Brain pericyte (primary cell): Measurements from ENCODE around the gene GRIP1.

Source experiments
- DNase-seq: peaks from one replicate; pipeline ENCODE4 v3.0.0-alpha.2; 2012; ENCODE audit warnings: low read depth, low spot score

The GRIP1 gene, protein sequence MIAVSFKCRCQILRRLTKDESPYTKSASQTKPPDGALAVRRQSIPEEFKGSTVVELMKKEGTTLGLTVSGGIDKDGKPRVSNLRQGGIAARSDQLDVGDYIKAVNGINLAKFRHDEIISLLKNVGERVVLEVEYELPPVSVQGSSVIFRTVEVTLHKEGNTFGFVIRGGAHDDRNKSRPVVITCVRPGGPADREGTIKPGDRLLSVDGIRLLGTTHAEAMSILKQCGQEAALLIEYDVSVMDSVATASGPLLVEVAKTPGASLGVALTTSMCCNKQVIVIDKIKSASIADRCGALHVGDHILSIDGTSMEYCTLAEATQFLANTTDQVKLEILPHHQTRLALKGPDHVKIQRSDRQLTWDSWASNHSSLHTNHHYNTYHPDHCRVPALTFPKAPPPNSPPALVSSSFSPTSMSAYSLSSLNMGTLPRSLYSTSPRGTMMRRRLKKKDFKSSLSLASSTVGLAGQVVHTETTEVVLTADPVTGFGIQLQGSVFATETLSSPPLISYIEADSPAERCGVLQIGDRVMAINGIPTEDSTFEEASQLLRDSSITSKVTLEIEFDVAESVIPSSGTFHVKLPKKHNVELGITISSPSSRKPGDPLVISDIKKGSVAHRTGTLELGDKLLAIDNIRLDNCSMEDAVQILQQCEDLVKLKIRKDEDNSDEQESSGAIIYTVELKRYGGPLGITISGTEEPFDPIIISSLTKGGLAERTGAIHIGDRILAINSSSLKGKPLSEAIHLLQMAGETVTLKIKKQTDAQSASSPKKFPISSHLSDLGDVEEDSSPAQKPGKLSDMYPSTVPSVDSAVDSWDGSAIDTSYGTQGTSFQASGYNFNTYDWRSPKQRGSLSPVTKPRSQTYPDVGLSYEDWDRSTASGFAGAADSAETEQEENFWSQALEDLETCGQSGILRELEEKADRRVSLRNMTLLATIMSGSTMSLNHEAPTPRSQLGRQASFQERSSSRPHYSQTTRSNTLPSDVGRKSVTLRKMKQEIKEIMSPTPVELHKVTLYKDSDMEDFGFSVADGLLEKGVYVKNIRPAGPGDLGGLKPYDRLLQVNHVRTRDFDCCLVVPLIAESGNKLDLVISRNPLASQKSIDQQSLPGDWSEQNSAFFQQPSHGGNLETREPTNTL

DNA sequence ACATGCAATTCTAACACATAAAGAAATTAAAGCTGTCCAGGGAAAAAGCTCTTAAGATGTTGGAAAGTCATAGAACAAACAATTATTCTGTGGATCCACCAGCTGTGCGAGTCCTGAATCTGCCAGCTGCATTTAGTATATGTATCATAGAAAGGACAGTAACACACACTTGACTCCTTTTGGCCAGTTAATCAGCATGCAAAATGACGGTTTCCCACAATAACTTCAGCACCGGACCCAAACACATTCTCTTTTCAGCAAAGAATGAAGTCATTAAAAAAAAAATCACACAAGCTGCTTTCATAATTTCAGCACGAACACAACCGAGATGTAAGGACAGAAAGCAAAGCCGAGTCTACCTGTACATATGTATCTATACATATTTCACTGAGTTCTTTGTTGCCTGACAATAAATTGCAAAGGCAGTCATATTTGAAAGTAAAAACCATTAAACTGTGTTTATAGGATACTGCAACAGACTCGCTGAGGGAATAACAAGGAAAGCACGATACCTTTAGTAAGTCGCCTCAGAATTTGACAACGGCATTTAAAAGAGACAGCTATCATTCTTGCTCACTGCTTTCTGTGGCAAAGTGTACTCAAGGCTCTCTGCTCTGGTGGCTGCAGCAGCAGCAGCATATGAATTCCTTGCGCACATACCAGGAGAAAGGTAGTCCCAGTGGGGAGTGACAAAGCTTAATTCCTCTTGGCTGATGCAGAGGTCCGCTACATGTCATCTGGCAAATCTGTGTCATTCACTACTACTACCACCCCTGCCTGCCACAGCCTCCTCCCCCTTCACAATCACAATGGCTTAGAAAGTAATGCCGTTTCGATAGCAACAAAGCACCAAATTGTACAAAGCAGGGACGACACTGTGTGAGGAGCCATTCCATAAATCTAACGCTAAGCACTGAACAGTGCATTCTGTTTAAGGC is at the start of gene GRIP1:
TSS of gene GRIP1 (minus strand) at position 739 of the 938 bp plus-strand sequence. CDS start at position 567, 172 bp downstream.
- DNase-seq = no peak

DNA sequence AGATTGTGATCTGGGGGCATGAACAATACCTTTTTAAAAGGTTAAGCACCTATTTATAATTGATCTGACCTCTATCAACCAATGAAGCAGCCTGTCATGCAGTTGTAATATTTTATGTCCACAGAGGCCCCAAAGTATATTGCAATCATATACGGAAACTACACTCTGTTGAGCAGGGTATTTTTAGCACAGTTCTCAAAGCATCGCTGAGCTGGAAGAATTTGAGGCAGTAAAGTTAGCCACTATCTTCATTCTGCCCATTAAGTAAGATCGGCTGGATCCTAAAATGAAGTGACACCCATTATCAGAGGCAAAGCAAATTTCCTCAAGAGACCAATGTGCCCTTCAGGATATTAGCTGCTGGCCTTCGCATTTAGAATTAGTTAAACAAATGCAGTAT is 47.7 kb upstream of the GRIP1 start:
- DNase-seq = no peak

- no peak for DNase-seq
Measured at GRCh38 chr12:66725031-66725430, 46.2 kb upstream of the GRIP1 start.

- DNase-seq = no peak
Measured at GRCh38 chr12:66724616-66725015, 45.7 kb upstream of the GRIP1 start.

GRCh38 chr12:66724026-66724425 is 45.1 kb upstream of the GRIP1 start:
- DNase-seq = no peak

- DNase-seq = no peak
Measured at GRCh38 chr12:66719862-66720261, 41.0 kb upstream of the GRIP1 start.

GRCh38 chr12:66717036-66717673 is 38.3 kb upstream of the GRIP1 start:
- no peak for DNase-seq

GRCh38 chr12:66716522-66716921 is 37.6 kb upstream of the GRIP1 start:
- no peak for DNase-seq

- DNase-seq = no peak
Measured at GRCh38 chr12:66714709-66715108, 35.8 kb upstream of the GRIP1 start.

- no peak for DNase-seq
Measured at GRCh38 chr12:66713984-66714383, 35.1 kb upstream of the GRIP1 start.

GRCh38 chr12:66709893-66710292 is 31.0 kb upstream of the GRIP1 start:
- no peak for DNase-seq

DNA sequence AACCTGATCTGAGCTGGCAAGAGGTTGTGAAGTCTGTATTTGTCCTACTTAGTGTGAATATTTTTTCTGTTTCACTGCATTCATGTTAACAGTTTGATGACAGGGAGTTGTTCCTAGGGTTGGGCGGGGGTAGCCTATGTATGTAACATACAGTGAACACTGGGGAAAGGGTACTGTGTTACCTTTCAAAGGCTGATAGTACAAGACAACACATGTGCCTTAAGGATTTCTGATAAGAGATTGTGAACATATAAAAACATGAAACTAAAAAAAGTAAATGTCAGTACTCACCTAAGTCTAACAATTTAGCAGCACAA is 30.5 kb upstream of the GRIP1 start:
- no peak for DNase-seq

DNA sequence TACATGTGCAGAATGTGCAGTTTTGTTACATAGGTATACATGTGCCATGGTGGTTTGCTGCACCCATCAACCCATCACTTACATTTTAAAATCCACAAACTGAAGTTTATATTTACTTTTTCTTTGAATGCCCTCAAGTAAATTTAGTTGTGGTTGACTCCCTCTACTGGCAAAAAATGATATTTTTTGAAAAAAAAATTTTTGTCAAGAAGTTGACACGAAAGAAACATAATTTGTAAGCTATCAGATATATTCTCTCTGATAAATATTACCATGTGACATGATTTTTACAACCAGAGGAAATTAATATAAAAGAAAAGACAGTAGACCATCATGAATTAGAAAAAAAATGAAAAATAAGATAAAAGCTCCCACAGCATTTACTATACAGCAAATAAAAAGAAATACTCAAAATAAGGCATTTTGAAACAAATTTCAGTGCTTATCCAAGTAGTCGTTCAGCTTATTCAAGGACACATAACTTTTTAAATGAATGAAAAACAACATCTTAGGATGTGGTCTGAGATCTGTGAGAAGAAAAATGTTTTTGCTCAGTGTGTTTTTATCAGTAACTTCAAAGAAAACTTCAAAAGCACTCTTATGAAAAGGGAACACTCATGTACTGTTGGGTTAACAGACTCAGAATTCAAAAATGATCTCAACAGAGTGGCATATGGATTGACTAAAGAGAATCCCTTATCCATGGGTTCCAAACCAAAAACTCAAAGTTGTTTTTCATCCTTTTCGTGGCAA is 30.0 kb upstream of the GRIP1 start:
- no peak for DNase-seq

- DNase-seq = no peak
Measured at GRCh38 chr12:66707002-66707697, 28.3 kb upstream of the GRIP1 start.

- no peak for DNase-seq
Measured at GRCh38 chr12:66699738-66700482, 21.0 kb upstream of the GRIP1 start.

DNA sequence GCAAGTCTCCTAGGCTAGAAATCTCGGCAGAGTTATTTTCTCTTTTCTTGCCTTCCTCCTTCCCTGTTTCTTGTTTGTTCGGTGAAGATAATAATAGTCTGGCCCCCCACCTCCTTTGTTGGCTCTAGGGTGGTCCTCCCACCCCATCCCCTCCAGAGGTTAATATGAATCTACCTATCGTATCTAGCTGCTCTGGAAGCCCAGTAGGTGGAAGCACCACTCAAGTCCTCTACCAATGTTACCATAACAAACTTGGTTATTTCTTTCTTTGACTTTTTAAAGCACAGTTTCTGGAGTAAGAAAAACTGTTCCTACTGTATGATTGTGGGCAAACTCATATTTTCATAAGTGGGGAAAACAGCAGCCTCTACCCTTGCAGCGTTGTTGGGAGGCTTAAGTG is 19.7 kb upstream of the GRIP1 start:
- DNase-seq = no peak

DNA sequence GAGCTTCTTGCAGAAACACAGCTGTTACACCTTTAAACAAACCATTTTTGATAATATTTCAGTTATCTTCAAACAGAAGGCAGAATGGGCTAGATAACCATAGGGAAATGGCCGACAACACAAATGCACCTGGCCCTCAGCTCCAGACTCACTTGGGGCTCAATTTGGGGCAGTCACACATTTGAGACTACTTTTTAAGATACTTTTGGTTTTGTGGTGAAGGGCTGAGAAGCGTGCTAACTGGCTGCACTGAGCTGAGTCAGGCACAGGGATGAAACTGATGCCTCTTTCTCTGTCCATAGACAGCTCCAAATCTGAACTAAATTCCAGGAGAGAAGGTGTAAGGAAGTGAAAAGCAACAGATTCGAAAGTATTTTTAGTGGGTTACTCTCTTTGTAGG is 18.5 kb upstream of the GRIP1 start:
- no peak for DNase-seq
